ENCODE measurements around the gene GCH1.
A peak's percentile ranks its signal among the peaks of the same experiment; 100 is the strongest.
"Not testable (repeated sequence)": the region's sequence is repeated elsewhere in the genome, so short reads cannot be mapped to it uniquely, and the experiment has no call there.

Gene GCH1

GRCh38 chr14:54902521-54903420 lies at the start of gene GCH1:
GCH1 (minus strand) TSS chr14:54902826; CDS start chr14:54902663, 163 bp downstream.
- DNase-seq (ENCODE audit: low spot score) = peak; percentile 64

GRCh38 chr14:54947230-54947629 lies 44.6 kb upstream of the GCH1 start:
- DNase-seq (ENCODE audit: low spot score) = no peak

GRCh38 chr14:54946500-54946899 lies 43.9 kb upstream of the GCH1 start:
- no peak for DNase-seq (ENCODE audit: low spot score)

GRCh38 chr14:54944737-54945391 lies 42.2 kb upstream of the GCH1 start:
- no peak for DNase-seq (ENCODE audit: low spot score)

GRCh38 chr14:54942913-54943312 lies 40.3 kb upstream of the GCH1 start:
- peak; percentile 27 for DNase-seq (ENCODE audit: low spot score)

- no peak for DNase-seq (ENCODE audit: low spot score)
Measured at GRCh38 chr14:54936816-54937215, 34.2 kb upstream of the GCH1 start.

- DNase-seq (ENCODE audit: low spot score) = no peak
Measured at GRCh38 chr14:54935958-54936357, 33.3 kb upstream of the GCH1 start.

GRCh38 chr14:54935100-54935499 lies 32.5 kb upstream of the GCH1 start:
- no peak for DNase-seq (ENCODE audit: low spot score)

- no peak for DNase-seq (ENCODE audit: low spot score)
Measured at GRCh38 chr14:54933006-54933405, 30.4 kb upstream of the GCH1 start.

- DNase-seq (ENCODE audit: low spot score) = no peak
Measured at GRCh38 chr14:54931598-54932340, 29.1 kb upstream of the GCH1 start.

- DNase-seq (ENCODE audit: low spot score) = no peak
Measured at GRCh38 chr14:54931101-54931500, 28.5 kb upstream of the GCH1 start.

GRCh38 chr14:54929556-54929955 lies 26.9 kb upstream of the GCH1 start:
- DNase-seq (ENCODE audit: low spot score) = no peak

GRCh38 chr14:54928216-54928615 lies 25.6 kb upstream of the GCH1 start:
- DNase-seq (ENCODE audit: low spot score) = no peak

GRCh38 chr14:54927551-54927950 lies 24.9 kb upstream of the GCH1 start:
- no peak for DNase-seq (ENCODE audit: low spot score)

GRCh38 chr14:54926570-54926969 lies 23.9 kb upstream of the GCH1 start:
- DNase-seq (ENCODE audit: low spot score) = not testable (repeated sequence)

- no peak for DNase-seq (ENCODE audit: low spot score)
Measured at GRCh38 chr14:54922598-54922997, 20.0 kb upstream of the GCH1 start.

- no peak for DNase-seq (ENCODE audit: low spot score)
Measured at GRCh38 chr14:54920052-54920451, 17.4 kb upstream of the GCH1 start.

- DNase-seq (ENCODE audit: low spot score) = no peak
Measured at GRCh38 chr14:54919330-54919729, 16.7 kb upstream of the GCH1 start.

GRCh38 chr14:54918427-54918826 lies 15.8 kb upstream of the GCH1 start:
- no peak for DNase-seq (ENCODE audit: low spot score)

- no peak for DNase-seq (ENCODE audit: low spot score)
Measured at GRCh38 chr14:54916101-54916500, 13.5 kb upstream of the GCH1 start.

GRCh38 chr14:54909817-54910558 lies 7.4 kb upstream of the GCH1 start:
- DNase-seq (ENCODE audit: low spot score) = no peak

- DNase-seq (ENCODE audit: low spot score) = not testable (repeated sequence)
Measured at GRCh38 chr14:54908973-54909372, 6.3 kb upstream of the GCH1 start.
